KBM-7 (cell line): ENCODE data around the gene CMBL.

Experiments used
- DNase-seq: peaks from one replicate; pipeline ENCODE4 v3.0.0-alpha.2; 2015
- in situ Hi-C: fragments of 300-500 bp; cut with MboI; formaldehyde crosslinking; loops from 2 replicates; pipeline ENCODE4 v1.14.3; 2020; ENCODE audit warnings: low sequenced_read_pairs, low pct_unique_long_range_greater_than_20kb, mixed read lengths

CMBL gene

GRCh38 chr5:10243660-10244240, 64.0 kb downstream of the CMBL start:
- no peak for DNase-seq
- in situ Hi-C loops, result no loop called here

DNA sequence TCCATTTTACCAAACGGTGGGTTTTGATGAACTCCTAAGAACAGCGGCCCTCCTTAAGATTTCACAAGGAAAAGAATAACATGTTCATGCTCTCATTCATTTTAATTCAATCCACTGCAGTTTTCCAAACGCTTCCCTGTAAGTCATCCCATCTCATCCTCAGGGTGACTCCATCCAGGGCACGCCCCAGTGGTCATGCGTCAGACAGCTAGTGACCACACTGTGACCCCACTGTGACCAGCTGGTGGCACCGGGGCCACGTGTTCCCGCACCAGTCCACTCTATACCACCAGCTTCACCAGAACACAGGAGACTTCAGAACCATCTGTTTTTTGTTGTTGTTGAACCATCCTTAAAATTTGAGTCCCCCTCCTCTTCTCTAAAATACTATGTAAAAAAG, 72.4 kb downstream of the CMBL start:
- DNase-seq, result no peak
- in situ Hi-C loops, result no loop called here

- in situ Hi-C loops, result no loop called here
Observed at GRCh38 chr5:10233505-10233904, 74.2 kb downstream of the CMBL start.

DNA sequence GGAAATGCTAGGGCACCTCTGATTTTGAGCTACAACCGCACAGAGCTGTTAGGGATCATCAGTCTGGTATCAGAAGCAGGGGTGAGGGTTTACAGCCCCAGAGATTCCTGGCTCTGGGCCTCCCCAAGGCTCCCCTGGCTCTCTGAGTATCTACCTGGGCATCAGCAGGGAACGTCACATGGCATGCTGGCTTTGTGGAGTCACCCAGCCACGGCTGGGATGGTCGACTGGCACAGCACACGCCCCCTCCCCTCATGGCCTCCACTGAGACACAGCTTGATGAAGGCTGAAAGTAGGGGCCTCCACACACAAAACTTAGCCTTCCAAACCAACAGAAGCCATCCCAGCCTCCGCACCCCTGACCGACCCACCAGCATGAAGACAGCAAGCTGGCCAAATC, 74.7 kb downstream of the CMBL start:
- DNase-seq, result no peak
- in situ Hi-C loops, result no loop called here

More at GRCh38 chr5:10233505-10233904, 74.2 kb downstream of the CMBL start:
- DNase-seq, result peak; percentile 21

- in situ Hi-C loops, result no loop called here
Observed at GRCh38 chr5:10232386-10232785, 75.3 kb downstream of the CMBL start.

DNA sequence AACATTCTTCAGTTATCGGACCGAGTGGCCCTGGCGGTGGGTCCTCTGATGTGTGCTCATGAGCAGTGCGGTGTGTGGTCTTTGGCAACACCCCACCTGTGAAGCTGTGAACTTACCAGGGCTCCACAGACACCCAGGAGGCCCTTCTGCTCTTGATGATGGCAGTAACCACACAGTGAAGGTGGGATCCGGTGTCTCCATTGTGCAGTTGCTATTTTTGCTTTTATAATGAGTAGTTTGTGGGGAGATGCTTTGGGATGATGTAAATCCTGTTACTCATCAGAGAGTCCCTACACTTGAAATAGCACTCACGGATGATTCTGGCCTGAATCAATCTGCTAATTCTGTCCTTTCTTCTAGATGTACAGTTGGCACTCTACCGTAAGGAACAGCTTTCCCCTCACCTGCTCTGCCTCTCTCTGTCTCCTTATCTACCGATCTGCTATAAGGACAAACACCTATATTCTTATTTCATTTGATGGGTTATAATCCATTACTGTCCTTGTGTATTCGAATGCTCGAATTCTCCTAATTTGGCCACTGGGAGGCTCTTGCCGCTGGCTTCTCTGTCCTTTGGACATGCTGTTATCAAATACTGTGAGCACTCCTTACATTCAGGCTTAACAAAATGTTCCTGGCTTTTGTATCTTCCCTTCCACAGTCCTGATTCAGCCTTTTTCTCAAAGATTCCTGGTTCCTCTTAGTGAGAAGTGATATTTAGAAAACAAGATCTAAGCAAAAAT, 78.2 kb downstream of the CMBL start:
- DNase-seq, result no peak
- in situ Hi-C loops, result no loop called here

More at GRCh38 chr5:10232386-10232785, 75.3 kb downstream of the CMBL start:
- no peak for DNase-seq

DNA sequence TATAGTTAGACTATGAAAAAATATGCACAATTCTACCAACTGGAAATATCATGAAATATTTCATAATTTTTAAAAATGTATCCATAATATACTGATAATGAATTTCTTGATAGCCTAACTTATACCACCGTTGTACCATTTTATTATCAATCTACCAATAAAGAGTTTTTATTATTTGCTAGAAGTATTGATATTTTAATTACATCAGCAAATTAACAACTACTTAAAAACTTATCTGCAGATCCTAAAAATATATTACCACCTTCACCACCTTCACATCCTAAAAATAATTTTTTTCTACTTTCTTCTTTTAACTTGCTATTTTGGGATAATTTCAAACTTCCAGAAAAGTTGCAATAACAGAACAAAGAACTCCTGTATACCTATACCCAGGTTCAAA, 79.4 kb downstream of the CMBL start:
- in situ Hi-C loops, result no loop called here

More for the DNA sequence above, 79.4 kb downstream of the CMBL start:
- no peak for DNase-seq
